Measurements from ENCODE around the gene TTC6.

- TF ChIP-seq, protein P1, sequence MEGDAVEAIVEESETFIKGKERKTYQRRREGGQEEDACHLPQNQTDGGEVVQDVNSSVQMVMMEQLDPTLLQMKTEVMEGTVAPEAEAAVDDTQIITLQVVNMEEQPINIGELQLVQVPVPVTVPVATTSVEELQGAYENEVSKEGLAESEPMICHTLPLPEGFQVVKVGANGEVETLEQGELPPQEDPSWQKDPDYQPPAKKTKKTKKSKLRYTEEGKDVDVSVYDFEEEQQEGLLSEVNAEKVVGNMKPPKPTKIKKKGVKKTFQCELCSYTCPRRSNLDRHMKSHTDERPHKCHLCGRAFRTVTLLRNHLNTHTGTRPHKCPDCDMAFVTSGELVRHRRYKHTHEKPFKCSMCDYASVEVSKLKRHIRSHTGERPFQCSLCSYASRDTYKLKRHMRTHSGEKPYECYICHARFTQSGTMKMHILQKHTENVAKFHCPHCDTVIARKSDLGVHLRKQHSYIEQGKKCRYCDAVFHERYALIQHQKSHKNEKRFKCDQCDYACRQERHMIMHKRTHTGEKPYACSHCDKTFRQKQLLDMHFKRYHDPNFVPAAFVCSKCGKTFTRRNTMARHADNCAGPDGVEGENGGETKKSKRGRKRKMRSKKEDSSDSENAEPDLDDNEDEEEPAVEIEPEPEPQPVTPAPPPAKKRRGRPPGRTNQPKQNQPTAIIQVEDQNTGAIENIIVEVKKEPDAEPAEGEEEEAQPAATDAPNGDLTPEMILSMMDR (IDR thresholded peaks at IDR 0.05 in 4 of 5, conservative IDR thresholded peaks at IDR 0.05 in 1 of 5) = no peak
- TF ChIP-seq POLR2A (IDR thresholded peaks at IDR 0.05) = no peak
Observed at GRCh38 chr14:37597538-37597913, 2.1 kb downstream of the TTC6 start.

All from gastrocnemius medialis (tissue), 4 donors.